Activated gamma-delta T cell treated with anti-CD3 and anti-CD28 coated beads, Interleukin-2, amount 50 U/mL, for 16 hours (primary cell): ENCODE results near the gene ZNF860.
"Not testable (repeated sequence)": the region's sequence is repeated elsewhere in the genome, so short reads cannot be mapped to it uniquely, and the experiment has no call there.

ENCODE experiments used
- DNase-seq: peaks from one replicate; pipeline ENCODE4 v3.0.0-alpha.2; 2020; ENCODE audit warnings: low read depth

The ZNF860 gene

GRCh38 chr3:31997500-31997899 is 15.9 kb downstream of the ZNF860 start:
- DNase-seq = no peak

GRCh38 chr3:31999907-32000439 is 18.4 kb downstream of the ZNF860 start:
- no peak for DNase-seq

- no peak for DNase-seq
These were observed 19.3 kb downstream of the ZNF860 start for GRCh38 chr3:32000877-32001276.

- DNase-seq = no peak
These were observed 21.2 kb downstream of the ZNF860 start for GRCh38 chr3:32002561-32003368.

GRCh38 chr3:32003380-32003779 is 21.8 kb downstream of the ZNF860 start:
- DNase-seq = no peak

GRCh38 chr3:32004113-32004765 is 22.7 kb downstream of the ZNF860 start:
- no peak for DNase-seq

- no peak for DNase-seq
These were observed 27.6 kb downstream of the ZNF860 start for GRCh38 chr3:32009101-32009500.

- no peak for DNase-seq
These were observed 28.4 kb downstream of the ZNF860 start for GRCh38 chr3:32009957-32010356.

- not testable (repeated sequence) for DNase-seq
These were observed 29.1 kb downstream of the ZNF860 start for GRCh38 chr3:32010699-32011098.

GRCh38 chr3:32015638-32016037 is 34.1 kb downstream of the ZNF860 start:
- DNase-seq = not testable (repeated sequence)

- no peak for DNase-seq
These were observed 35.7 kb downstream of the ZNF860 start for GRCh38 chr3:32017286-32017685.

- DNase-seq = no peak
These were observed 37.4 kb downstream of the ZNF860 start for GRCh38 chr3:32018757-32019564.

- DNase-seq = no peak
These were observed 39.6 kb downstream of the ZNF860 start for GRCh38 chr3:32021155-32021554.

- no peak for DNase-seq
These were observed 40.2 kb downstream of the ZNF860 start for GRCh38 chr3:32021748-32022147.

GRCh38 chr3:32022947-32023346 is 41.4 kb downstream of the ZNF860 start:
- no peak for DNase-seq

GRCh38 chr3:32026593-32026992 is 45.0 kb downstream of the ZNF860 start:
- DNase-seq = no peak

- no peak for DNase-seq
These were observed 56.4 kb downstream of the ZNF860 start for GRCh38 chr3:32037932-32038267.

GRCh38 chr3:32041316-32041715 is 59.8 kb downstream of the ZNF860 start:
- no peak for DNase-seq
